ENCODE measurements around the gene MKS1.

DNA sequence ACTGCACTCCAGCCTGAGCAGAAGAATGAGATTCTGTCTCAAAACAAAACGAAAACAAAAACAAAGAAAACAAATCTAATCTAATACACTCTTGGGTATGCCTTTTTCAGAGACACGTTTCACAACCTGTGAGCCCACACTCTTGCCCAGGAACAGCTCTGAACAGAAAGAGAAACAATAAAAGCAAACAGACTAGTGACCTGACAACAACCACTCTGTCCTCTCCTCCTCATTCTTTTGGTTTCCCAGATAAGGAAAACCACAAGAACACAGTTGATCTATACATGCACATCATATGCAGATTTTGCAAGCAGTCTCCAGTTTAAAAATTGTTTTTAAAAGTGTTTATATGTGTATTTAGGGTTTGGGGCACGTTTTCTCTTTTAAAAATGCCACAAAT, 1.3 kb downstream of the MKS1 start:
- TF ChIP-seq PHF8 (IDR thresholded peaks at IDR 0.05; ENCODE audit: borderline replicate concordance, low read depth) (no peak), NR3C1 (IDR thresholded peaks at IDR 0.05) (no peak), EP300 (IDR thresholded peaks at IDR 0.05) (no peak), HEYL (CRISPR knock-in tag; IDR thresholded peaks at IDR 0.05) (no peak), CHD2 (IDR thresholded peaks at IDR 0.05; ENCODE audit: low read length, partially characterized antibody) (no peak), CBX2 (IDR thresholded peaks at IDR 0.05; ENCODE audit: borderline replicate concordance, low read depth) (no peak), ELK1 (IDR thresholded peaks at IDR 0.05; ENCODE audit: low read depth, low read length) (no peak), RCOR1 (IDR thresholded peaks at IDR 0.05; ENCODE audit: low read depth, low read length) (no peak), POLR2A (IDR thresholded peaks at IDR 0.05; ENCODE audit: low read length) (no peak), MAFK (IDR thresholded peaks at IDR 0.05; ENCODE audit: partially characterized antibody) (no peak), POLR2AphosphoS2 (conservative IDR thresholded peaks at IDR 0.05; ENCODE audit: low read length) (no peak)
- TF ChIP-seq, protein P1, sequence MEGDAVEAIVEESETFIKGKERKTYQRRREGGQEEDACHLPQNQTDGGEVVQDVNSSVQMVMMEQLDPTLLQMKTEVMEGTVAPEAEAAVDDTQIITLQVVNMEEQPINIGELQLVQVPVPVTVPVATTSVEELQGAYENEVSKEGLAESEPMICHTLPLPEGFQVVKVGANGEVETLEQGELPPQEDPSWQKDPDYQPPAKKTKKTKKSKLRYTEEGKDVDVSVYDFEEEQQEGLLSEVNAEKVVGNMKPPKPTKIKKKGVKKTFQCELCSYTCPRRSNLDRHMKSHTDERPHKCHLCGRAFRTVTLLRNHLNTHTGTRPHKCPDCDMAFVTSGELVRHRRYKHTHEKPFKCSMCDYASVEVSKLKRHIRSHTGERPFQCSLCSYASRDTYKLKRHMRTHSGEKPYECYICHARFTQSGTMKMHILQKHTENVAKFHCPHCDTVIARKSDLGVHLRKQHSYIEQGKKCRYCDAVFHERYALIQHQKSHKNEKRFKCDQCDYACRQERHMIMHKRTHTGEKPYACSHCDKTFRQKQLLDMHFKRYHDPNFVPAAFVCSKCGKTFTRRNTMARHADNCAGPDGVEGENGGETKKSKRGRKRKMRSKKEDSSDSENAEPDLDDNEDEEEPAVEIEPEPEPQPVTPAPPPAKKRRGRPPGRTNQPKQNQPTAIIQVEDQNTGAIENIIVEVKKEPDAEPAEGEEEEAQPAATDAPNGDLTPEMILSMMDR (IDR thresholded peaks at IDR 0.05): no peak
